GM12875 (cell line): ENCODE results near the gene RTKN.

Experiments
- H3K4me3 ChIP-seq: one replicate; pipeline ENCODE4 v1.5.1; 2011; ENCODE audit warnings: low read depth, low read length, control low read depth
- CTCF ChIP-seq: IDR thresholded peaks from 2 replicates; pipeline ENCODE4 v1.5.1; 2011; ENCODE audit warnings: low read depth, mild to moderate bottlenecking, control low read depth, inconsistent platforms, low read length, moderate library complexity, borderline replicate concordance; ENCODE audit not compliant: insufficient read depth

The RTKN gene

GRCh38 chr2:74441690-74442482, at the start of gene RTKN:
TSS of gene RTKN (minus strand) at chr2:74441937. CDS start at chr2:74441816, 121 bp downstream.
- H3K4me3 ChIP-seq, result peak within 1 kb of the TSS; percentile 56
- TF ChIP-seq CTCF, result no peak

- TF ChIP-seq CTCF, result no peak
- H3K4me3 ChIP-seq, result no peak overlapping the region
Observed at GRCh38 chr2:74489906-74490305, 48.2 kb upstream of the RTKN start.

GRCh38 chr2:74488643-74489481, 47.1 kb upstream of the RTKN start:
- no peak for TF ChIP-seq CTCF
- H3K4me3 ChIP-seq, result no peak overlapping the region

- no peak overlapping the region for H3K4me3 ChIP-seq
- no peak for TF ChIP-seq CTCF
Observed at GRCh38 chr2:74486141-74486540, 44.4 kb upstream of the RTKN start.

- peak overlapping the region; percentile 58 for H3K4me3 ChIP-seq
Observed at GRCh38 chr2:74483675-74484164, 42.0 kb upstream of the RTKN start.

- TF ChIP-seq CTCF, result peak; percentile 96
- H3K4me3 ChIP-seq, result peak within 1 kb of the TSS; percentile 58
Observed at GRCh38 chr2:74482801-74483674, 41.3 kb upstream of the RTKN start, which contains the start of the genes CCDC142 and TTC31. TSS of gene CCDC142 (minus strand) at chr2:74482998. CDS start at chr2:74482837, 161 bp downstream. TSS of gene TTC31 (plus strand) at chr2:74483081. CDS start at chr2:74483096, 15 bp downstream.
